ENCODE measurements around the gene RNF168. TPM values are rescaled to one million over a fixed set of nuclear protein-coding genes. Genes with fewer than 3 reads are reported as not detected.
"Not testable (repeated sequence)": the region's sequence is repeated elsewhere in the genome, so short reads cannot be mapped to it uniquely, and the experiment has no call there.

The RNF168 gene
- polyA plus RNA-seq, 1 donor (not counting 4 experiments of a cell fraction or from before 2014, with no cell fraction given): 7.2 TPM

DNA sequence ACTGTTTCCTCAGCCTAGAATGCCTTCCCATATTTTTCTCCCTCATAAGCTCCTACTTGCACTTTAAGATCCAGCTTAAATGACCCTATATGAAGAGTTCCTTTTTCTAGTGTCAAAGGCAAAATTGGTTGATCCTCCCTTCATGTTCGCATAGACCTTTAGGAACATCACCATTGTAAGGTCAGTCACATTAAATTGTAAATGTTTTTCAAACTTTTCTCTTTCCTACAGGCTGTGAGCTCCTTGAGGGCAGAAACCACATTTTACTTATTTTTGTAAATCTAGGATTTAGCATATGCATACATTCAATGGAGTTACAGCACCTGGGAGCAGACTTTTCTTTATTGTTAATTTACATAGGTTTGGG, 10.8 kb upstream of the RNF168 start:
- Histone ChIP-seq H3K27ac (ENCODE audit: control insufficient read depth, insufficient read depth, low read length) (no peak overlapping the region), H3K4me3 (ENCODE audit: control insufficient read depth in 2 of 3, extremely low read depth in 1 of 3, insufficient read depth in 2 of 3, low read depth in 1 of 3, low read length in 3 of 3) (no peak overlapping the region), H3K9me3 (ENCODE audit: control insufficient read depth, low read depth, low read length) (peaks cover 3% of the 10 kb centered on the region), H3K4me1 (ENCODE audit: control insufficient read depth, extremely low read depth, insufficient read depth, low read length) (peaks cover 6% of the 10 kb centered on the region), H3K9me1 (ENCODE audit: control insufficient read depth, extremely low read depth, insufficient read depth, low read length) (no peaks in the 10 kb centered on the region), H2AFZ (ENCODE audit: control insufficient read depth, low read length) (no peak overlapping the region), H4K20me1 (ENCODE audit: control insufficient read depth, extremely low read depth, insufficient read depth, low read length) (no peaks in the 10 kb centered on the region), H3K36me3 (ENCODE audit: control insufficient read depth in 2 of 2, extremely low read depth in 1 of 2, insufficient read depth in 2 of 2, low read length in 2 of 2) (no peaks in the 10 kb centered on the region), H3K4me2 (ENCODE audit: control insufficient read depth, extremely low read depth, insufficient read depth, low read depth, low read length) (no peak overlapping the region), H3K27me3 (ENCODE audit: control insufficient read depth, extremely low read depth, insufficient read depth, low read length) (no peaks in the 10 kb centered on the region), H3K79me2 (ENCODE audit: control insufficient read depth, insufficient read depth, low read length) (no peaks in the 10 kb centered on the region), H3K9ac (ENCODE audit: control insufficient read depth, extremely low read depth, insufficient read depth, low read length) (no peak overlapping the region)
- FAIRE-seq (no peak), DNase-seq (ENCODE audit: low read depth, low spot score) (no peak)
- dilution Hi-C loops (cut with MboI; ENCODE audit: extremely low pct_ligation_motif_present, low sequenced_read_pairs): loop anchor here (25.0 kb wide), 1 partner anchor 252 kb away; no protein-coding TSS in a partner anchor
- TF ChIP-seq, protein P1, sequence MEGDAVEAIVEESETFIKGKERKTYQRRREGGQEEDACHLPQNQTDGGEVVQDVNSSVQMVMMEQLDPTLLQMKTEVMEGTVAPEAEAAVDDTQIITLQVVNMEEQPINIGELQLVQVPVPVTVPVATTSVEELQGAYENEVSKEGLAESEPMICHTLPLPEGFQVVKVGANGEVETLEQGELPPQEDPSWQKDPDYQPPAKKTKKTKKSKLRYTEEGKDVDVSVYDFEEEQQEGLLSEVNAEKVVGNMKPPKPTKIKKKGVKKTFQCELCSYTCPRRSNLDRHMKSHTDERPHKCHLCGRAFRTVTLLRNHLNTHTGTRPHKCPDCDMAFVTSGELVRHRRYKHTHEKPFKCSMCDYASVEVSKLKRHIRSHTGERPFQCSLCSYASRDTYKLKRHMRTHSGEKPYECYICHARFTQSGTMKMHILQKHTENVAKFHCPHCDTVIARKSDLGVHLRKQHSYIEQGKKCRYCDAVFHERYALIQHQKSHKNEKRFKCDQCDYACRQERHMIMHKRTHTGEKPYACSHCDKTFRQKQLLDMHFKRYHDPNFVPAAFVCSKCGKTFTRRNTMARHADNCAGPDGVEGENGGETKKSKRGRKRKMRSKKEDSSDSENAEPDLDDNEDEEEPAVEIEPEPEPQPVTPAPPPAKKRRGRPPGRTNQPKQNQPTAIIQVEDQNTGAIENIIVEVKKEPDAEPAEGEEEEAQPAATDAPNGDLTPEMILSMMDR (optimal IDR thresholded peaks at IDR 0.05 in 1 of 3, IDR thresholded peaks at IDR 0.05 in 1 of 3, conservative IDR thresholded peaks at IDR 0.05 in 1 of 3; ENCODE audit: extremely low read depth in 1 of 3, insufficient read depth in 2 of 3, low read length in 3 of 3): no peak
- no peak for TF ChIP-seq EZH2 (IDR thresholded peaks at IDR 0.05; ENCODE audit: low read length)

DNA sequence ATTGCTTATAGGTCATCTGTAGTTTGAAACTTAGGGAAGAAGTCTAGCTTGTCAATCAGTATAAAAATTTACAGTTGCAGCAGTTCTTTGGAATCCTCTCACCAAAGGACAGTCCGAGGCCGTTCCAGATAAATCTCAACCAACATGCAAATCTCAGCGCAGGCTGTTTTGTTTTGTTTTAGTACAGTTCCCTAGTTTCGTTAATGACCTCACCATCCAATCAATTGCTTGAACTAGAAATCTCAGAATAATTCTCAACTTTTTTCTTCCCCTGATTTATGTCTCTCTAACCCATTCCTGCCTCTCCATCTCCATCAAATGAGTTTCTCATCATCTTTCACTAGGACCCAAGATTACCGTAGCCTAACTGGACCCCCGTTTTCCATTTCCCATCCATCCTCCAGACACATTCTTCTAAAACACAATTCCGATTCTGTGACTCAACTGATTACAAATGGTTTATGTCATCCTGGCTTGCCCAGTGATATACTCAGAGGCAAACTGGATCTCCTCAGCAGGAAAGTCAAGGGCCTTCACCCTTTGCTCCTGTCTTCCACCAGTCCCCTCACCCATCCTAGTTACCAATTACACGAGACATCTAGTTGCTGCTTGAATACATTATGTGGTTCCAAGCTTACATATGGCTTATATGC, 10.3 kb upstream of the RNF168 start:
- TF ChIP-seq, protein P1 (optimal IDR thresholded peaks at IDR 0.05 in 1 of 3, IDR thresholded peaks at IDR 0.05 in 1 of 3, conservative IDR thresholded peaks at IDR 0.05 in 1 of 3; ENCODE audit: extremely low read depth in 1 of 3, insufficient read depth in 2 of 3, low read length in 3 of 3): no peak
- no peak for TF ChIP-seq EZH2 (IDR thresholded peaks at IDR 0.05; ENCODE audit: low read length)
- Histone ChIP-seq H3K9ac (ENCODE audit: control insufficient read depth, extremely low read depth, insufficient read depth, low read length) (no peak overlapping the region), H3K4me3 (ENCODE audit: control insufficient read depth in 2 of 3, extremely low read depth in 1 of 3, insufficient read depth in 2 of 3, low read depth in 1 of 3, low read length in 3 of 3) (no peak overlapping the region), H3K27ac (ENCODE audit: control insufficient read depth, insufficient read depth, low read length) (no peak overlapping the region), H3K79me2 (ENCODE audit: control insufficient read depth, insufficient read depth, low read length) (no peaks in the 10 kb centered on the region), H3K4me2 (ENCODE audit: control insufficient read depth, extremely low read depth, insufficient read depth, low read depth, low read length) (no peak overlapping the region), H3K9me1 (ENCODE audit: control insufficient read depth, extremely low read depth, insufficient read depth, low read length) (no peaks in the 10 kb centered on the region), H3K36me3 (ENCODE audit: control insufficient read depth in 2 of 2, extremely low read depth in 1 of 2, insufficient read depth in 2 of 2, low read length in 2 of 2) (no peaks in the 10 kb centered on the region), H3K27me3 (ENCODE audit: control insufficient read depth, extremely low read depth, insufficient read depth, low read length) (no peaks in the 10 kb centered on the region), H4K20me1 (ENCODE audit: control insufficient read depth, extremely low read depth, insufficient read depth, low read length) (no peaks in the 10 kb centered on the region), H3K9me3 (ENCODE audit: control insufficient read depth, low read depth, low read length) (peaks cover 3% of the 10 kb centered on the region), H3K4me1 (ENCODE audit: control insufficient read depth, extremely low read depth, insufficient read depth, low read length) (peaks cover 6% of the 10 kb centered on the region), H2AFZ (ENCODE audit: control insufficient read depth, low read length) (no peak overlapping the region)
- dilution Hi-C loops (cut with MboI; ENCODE audit: extremely low pct_ligation_motif_present, low sequenced_read_pairs): loop anchor here (25.0 kb wide), 1 partner anchor 252 kb away; no protein-coding TSS in a partner anchor
- FAIRE-seq: no peak
- DNase-seq (ENCODE audit: low read depth, low spot score): no peak

DNA sequence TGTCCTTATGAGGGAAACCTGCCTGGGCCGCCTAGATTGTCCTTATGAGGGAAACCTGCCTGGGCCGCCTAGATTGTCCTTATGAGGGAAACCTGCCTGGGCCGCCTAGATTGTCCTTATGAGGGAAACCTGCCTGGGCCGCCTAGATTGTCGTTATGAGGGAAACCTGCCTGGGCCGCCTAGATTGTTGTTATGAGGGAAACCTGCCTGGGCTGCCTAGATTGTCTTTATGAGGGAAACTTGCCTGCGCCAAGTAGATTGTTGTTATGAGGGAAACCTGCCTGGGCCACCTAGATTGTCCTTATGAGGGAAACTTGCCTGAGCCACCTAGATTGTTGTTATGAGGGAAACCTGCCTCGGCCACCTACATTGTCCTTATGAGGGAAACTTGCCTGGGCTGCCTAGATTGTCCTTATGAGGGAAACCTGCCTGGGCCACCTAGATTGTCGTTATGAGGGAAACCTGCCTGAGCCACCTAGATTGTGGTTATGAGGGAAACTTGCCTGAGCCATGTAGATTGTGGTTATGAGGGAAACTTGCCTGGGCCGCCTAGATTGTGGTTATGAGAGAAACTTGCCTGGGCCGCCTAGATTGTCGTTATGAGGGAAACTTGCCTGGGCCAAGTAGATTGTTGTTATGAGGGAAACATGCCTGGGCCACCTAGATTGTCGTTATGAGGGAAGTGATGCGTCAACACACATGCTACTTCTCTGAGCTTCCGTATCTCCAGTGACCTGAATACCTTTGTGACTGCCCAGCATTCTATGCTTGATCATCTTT, 8.3 kb upstream of the RNF168 start:
- dilution Hi-C loops (cut with MboI; ENCODE audit: extremely low pct_ligation_motif_present, low sequenced_read_pairs): loop anchor here (25.0 kb wide), 1 partner anchor 250 kb away; no protein-coding TSS in a partner anchor
- H3K9ac ChIP-seq (ENCODE audit: control insufficient read depth, extremely low read depth, insufficient read depth, low read length); H3K27ac ChIP-seq (ENCODE audit: control insufficient read depth, insufficient read depth, low read length); H3K79me2 ChIP-seq (ENCODE audit: control insufficient read depth, insufficient read depth, low read length); H3K4me1 ChIP-seq (ENCODE audit: control insufficient read depth, extremely low read depth, insufficient read depth, low read length); H3K4me3 ChIP-seq (ENCODE audit: control insufficient read depth in 2 of 3, extremely low read depth in 1 of 3, insufficient read depth in 2 of 3, low read depth in 1 of 3, low read length in 3 of 3); DNase-seq (ENCODE audit: low read depth, low spot score); FAIRE-seq; H4K20me1 ChIP-seq (ENCODE audit: control insufficient read depth, extremely low read depth, insufficient read depth, low read length); H3K9me1 ChIP-seq (ENCODE audit: control insufficient read depth, extremely low read depth, insufficient read depth, low read length); H2AFZ ChIP-seq (ENCODE audit: control insufficient read depth, low read length); H3K27me3 ChIP-seq (ENCODE audit: control insufficient read depth, extremely low read depth, insufficient read depth, low read length); H3K4me2 ChIP-seq (ENCODE audit: control insufficient read depth, extremely low read depth, insufficient read depth, low read depth, low read length); H3K9me3 ChIP-seq (ENCODE audit: control insufficient read depth, low read depth, low read length); H3K36me3 ChIP-seq (ENCODE audit: control insufficient read depth in 2 of 2, extremely low read depth in 1 of 2, insufficient read depth in 2 of 2, low read length in 2 of 2): not testable (repeated sequence)
